Measurements from ENCODE around the gene ENTPD8. TPM values are rescaled to one million over a fixed set of nuclear protein-coding genes. Genes with fewer than 3 reads are reported as not detected.

The ENTPD8 gene
- total and polyA plus RNA-seq, 2 donors (not counting 3 experiments of a cell fraction or from before 2014, with no cell fraction given), result 0.44 to 0.51 TPM

- Histone ChIP-seq H3K9me1 (replicated peaks; ENCODE audit: control insufficient read depth, extremely low read depth, insufficient read depth, low read length) (no peaks in the 10 kb centered on the region), H3K9ac (replicated peaks; ENCODE audit: extremely low read depth, insufficient read depth, low read length) (no peak overlapping the region), H3K79me2 (ENCODE audit: control insufficient read depth, insufficient read depth, low read length) (no peaks in the 10 kb centered on the region), H3K4me1 (ENCODE audit: control insufficient read depth, extremely low read depth, insufficient read depth, low read length) (no peaks in the 10 kb centered on the region), H3K36me3 (ENCODE audit: control insufficient read depth in 2 of 2, extremely low read depth in 1 of 2, insufficient read depth in 2 of 2, low read length in 2 of 2) (peaks cover 3 to 14% of the 10 kb centered on the region in 2 experiments), H2AFZ (ENCODE audit: low read depth, low read length) (no peak overlapping the region), H3K27ac (ENCODE audit: insufficient read depth, low read depth, low read length) (no peak overlapping the region), H3K9me3 (replicated peaks; ENCODE audit: control insufficient read depth, insufficient read depth, low read length) (no peaks in the 10 kb centered on the region), H3K4me3 (replicated peaks in 1 of 3; ENCODE audit: insufficient read depth in 1 of 3, low read depth in 1 of 3, low read length in 3 of 3) (no peak overlapping the region), H3K27me3 (ENCODE audit: control insufficient read depth in 2 of 2, insufficient read depth in 2 of 2, low read length in 2 of 2) (no peaks in the 10 kb centered on the region), H3K4me2 (ENCODE audit: insufficient read depth, low read length) (no peak overlapping the region), H4K20me1 (replicated peaks; ENCODE audit: control insufficient read depth, extremely low read depth, insufficient read depth, low read length) (no peaks in the 10 kb centered on the region)
- ChIA-PET POLR2A (no interaction called here), CTCF (interaction anchor here (0.7 to 3.0 kb wide), 8 partner anchors 11 to 158 kb away, joined by 3 to 42 read pairs (median 4); partner anchors contain the start of genes EXD3, NOXA1 and NRARP)
- intact Hi-C loops (cut with micrococcal nuclease) (loop anchor here (1.0 kb wide), 4 partner anchors 22 to 158 kb away; partner anchors contain the start of genes EXD3 and NOXA1), dilution Hi-C loops (cut with MboI; ENCODE audit: extremely low pct_ligation_motif_present, low sequenced_read_pairs) (no loop called here)
- BruUV-seq (replicated peaks), result no TSS peak
- FAIRE-seq, result peak; percentile 85
- peak; percentile 77 to 87 for TF ChIP-seq CTCF (IDR thresholded peaks at IDR 0.05; ENCODE audit: extremely low read depth in 1 of 2, insufficient read depth in 1 of 2, low read depth in 1 of 2, low read length in 2 of 2)
- TF ChIP-seq FOS (IDR thresholded peaks at IDR 0.05; ENCODE audit: borderline replicate concordance, insufficient read depth, low read length), result peak; percentile 72
- TF ChIP-seq POLR2AphosphoS5 (IDR thresholded peaks at IDR 0.05; ENCODE audit: insufficient read depth, low read depth, low read length), result peak; percentile 20
- TF ChIP-seq MYC (IDR thresholded peaks at IDR 0.05; ENCODE audit: low read depth, low read length), result no peak
- DNase-seq (ENCODE audit: low read depth, low spot score), result peak; percentile 78
Observed at GRCh38 chr9:137445275-137445807, 4.2 kb upstream of the ENTPD8 start.

Measured in endothelial cell of umbilical vein (primary cell).